Adrenal gland (tissue), 5 donors: ENCODE data around the gene CCL5.

Source experiments
- CTCF ChIP-seq, 6 experiments: fragments of 450-650 bp in 4 of 6; fragments of 200-600 bp in 2 of 6; sonication (generic) in 1 of 6; IDR thresholded peaks; 1 replicate in 5 of 6; 2 replicates in 1 of 6; pipeline versions ENCODE4 v1.5.1 to v1.8.0; 2016 to 2021; ENCODE audit warnings: antibody characterized with exemption in 6 of 6, mild to moderate bottlenecking in 2 of 6, moderate library complexity in 1 of 6
- POLR2A ChIP-seq, 2 donors: fragments of 450-650 bp; IDR thresholded peaks; one replicate each; pipeline ENCODE4 v1.6.1; 2017; ENCODE audit warnings: antibody characterized with exemption in 2 of 2, mild to moderate bottlenecking in 2 of 2, moderate library complexity in 1 of 2
- donor health status: DM: no; HTN: no; CAD: no.

GRCh38 chr17:35906191-35906925 is 26.2 kb upstream of the CCL5 start:
- TF ChIP-seq POLR2A (IDR thresholded peaks at IDR 0.05), result no peak
- TF ChIP-seq CTCF (IDR thresholded peaks at IDR 0.05), result no peak
